SK-N-SH treated with all-trans-retinoic acid at 6 μM for 48 hours (cell line): Measurements from ENCODE around the gene ARSG.

Source experiments
- ATAC-seq: fragments of 200-7000 bp; cut with Tn5 transposase; 3 replicates; pipeline ENCODE4 v1.9.1; 2020; ENCODE audit warnings: mild to moderate bottlenecking, moderate library complexity
- ARNTL ChIP-seq: fragments of 450-650 bp; formaldehyde crosslinking; IDR thresholded peaks from 2 replicates; pipeline ENCODE4 v1.5.0; 2020; ENCODE audit warnings: low read depth, mild to moderate bottlenecking, moderate library complexity, borderline replicate concordance
- BACH2 ChIP-seq: fragments of 250-450 bp; sonication (Bioruptor Pico); IDR thresholded peaks from 2 replicates; pipeline ENCODE4 v1.9.0; 2021; ENCODE audit warnings: mild to moderate bottlenecking, borderline replicate concordance
- CREB5 ChIP-seq: fragments of 250-450 bp; sonication (Bioruptor Pico); IDR thresholded peaks from 2 replicates; pipeline ENCODE4 v1.5.1; 2020; ENCODE audit warnings: low read depth, mild to moderate bottlenecking, moderate library complexity
- CSDC2 ChIP-seq: fragments of 250-450 bp; sonication (Bioruptor Pico); IDR thresholded peaks from 2 replicates; pipeline ENCODE4 v1.5.0; 2020; ENCODE audit warnings: mild to moderate bottlenecking, moderate library complexity
- CSRNP3 ChIP-seq: fragments of 250-450 bp; sonication (Bioruptor Pico); IDR thresholded peaks from 2 replicates; pipeline ENCODE4 v1.5.1; 2021; ENCODE audit warnings: mild to moderate bottlenecking, moderate library complexity
- ESRRG ChIP-seq: fragments of 250-450 bp; sonication (Bioruptor Pico); IDR thresholded peaks from 2 replicates; pipeline ENCODE4 v1.6.1; 2021; ENCODE audit warnings: mild to moderate bottlenecking
- ISL1 ChIP-seq: fragments of 250-450 bp; sonication (Bioruptor Pico); IDR thresholded peaks from 2 replicates; pipeline ENCODE4 v2.1.2; 2022; ENCODE audit warnings: mild to moderate bottlenecking, moderate library complexity
- OSR1 ChIP-seq: fragments of 250-450 bp; sonication (Bioruptor Pico); IDR thresholded peaks from 2 replicates; pipeline ENCODE4 v1.8.0; 2022; ENCODE audit warnings: moderate library complexity, mild to moderate bottlenecking, inconsistent platforms
- PATZ1 ChIP-seq: fragments of 250-450 bp; sonication (Bioruptor Pico); IDR thresholded peaks from 2 replicates; pipeline ENCODE4 v1.8.0; 2020; ENCODE audit warnings: mild to moderate bottlenecking, moderate library complexity, borderline replicate concordance
- POU6F1 ChIP-seq: fragments of 250-450 bp; sonication (Bioruptor Pico); IDR thresholded peaks from 2 replicates; pipeline ENCODE4 v1.8.0; 2021; ENCODE audit warnings: low read depth, mild to moderate bottlenecking, moderate library complexity, borderline replicate concordance
- RARB ChIP-seq: fragments of 250-450 bp; sonication (Bioruptor Pico); IDR thresholded peaks from 2 replicates; pipeline ENCODE4 v1.8.0; 2021; ENCODE audit warnings: mild to moderate bottlenecking, moderate library complexity
- SNAI2 ChIP-seq: fragments of 250-450 bp; sonication (Bioruptor Pico); IDR thresholded peaks from 2 replicates; pipeline ENCODE4 v1.5.0; 2020; ENCODE audit warnings: mild to moderate bottlenecking, moderate library complexity
- TOX ChIP-seq: fragments of 250-450 bp; sonication (Bioruptor Pico); IDR thresholded peaks from 2 replicates; pipeline ENCODE4 v1.8.0; 2021; ENCODE audit warnings: mild to moderate bottlenecking, moderate library complexity, borderline replicate concordance
- TSHZ2 ChIP-seq: fragments of 250-450 bp; sonication (Bioruptor Pico); IDR thresholded peaks from 2 replicates; pipeline ENCODE4 v1.5.0; 2020; ENCODE audit warnings: mild to moderate bottlenecking, moderate library complexity
- ZC3H10 ChIP-seq: fragments of 250-450 bp; sonication (Bioruptor Pico); IDR thresholded peaks from 2 replicates; pipeline ENCODE4 v1.5.1; 2021; ENCODE audit warnings: mild to moderate bottlenecking, moderate library complexity
- ZFP30 ChIP-seq: fragments of 450-650 bp; formaldehyde crosslinking; IDR thresholded peaks from 2 replicates; pipeline ENCODE4 v1.5.0; 2022; ENCODE audit warnings: mild to moderate bottlenecking, moderate library complexity
- ZNF565 ChIP-seq: fragments of 450-650 bp; formaldehyde crosslinking; conservative IDR thresholded peaks from 2 replicates; pipeline ENCODE4 v1.5.0; 2020; ENCODE audit warnings: low read depth, mild to moderate bottlenecking, moderate library complexity
- ZNF70 ChIP-seq: fragments of 450-650 bp; formaldehyde crosslinking; IDR thresholded peaks from 2 replicates; pipeline ENCODE4 v1.5.0; 2020; ENCODE audit warnings: mild to moderate bottlenecking, moderate library complexity
- ZNF8 ChIP-seq: fragments of 450-650 bp; formaldehyde crosslinking; IDR thresholded peaks from 2 replicates; pipeline ENCODE4 v1.5.0; 2020; ENCODE audit warnings: mild to moderate bottlenecking, moderate library complexity

ARSG gene

GRCh38 chr17:68384941-68385340 lies 93.6 kb downstream of the ARSG start:
- TF ChIP-seq SNAI2 (CRISPR knock-in tag) (no peak), RARB (CRISPR knock-in tag) (no peak), ZNF70 (CRISPR knock-in tag) (no peak), ESRRG (CRISPR knock-in tag) (no peak), PATZ1 (CRISPR knock-in tag) (no peak), ZNF8 (CRISPR knock-in tag) (no peak), CSDC2 (no peak), CREB5 (CRISPR knock-in tag) (no peak), ARNTL (CRISPR knock-in tag) (no peak), OSR1 (CRISPR knock-in tag) (no peak), ZFP30 (CRISPR knock-in tag) (no peak), TOX (no peak)
- TF ChIP-seq, all 23 proteins: peak for 0
- no peak for ATAC-seq

- no peak for ATAC-seq
- no peak for TF ChIP-seq ISL1 (CRISPR knock-in tag)
- no peak for TF ChIP-seq ZNF8 (CRISPR knock-in tag)
- TF ChIP-seq CSRNP3 (CRISPR knock-in tag) = no peak
- TF ChIP-seq ZC3H10 (CRISPR knock-in tag) = no peak
- no peak for TF ChIP-seq BACH2
- TF ChIP-seq POU6F1 (CRISPR knock-in tag) = no peak
- TF ChIP-seq ZNF565 (CRISPR knock-in tag) = no peak
- no peak for TF ChIP-seq PATZ1 (CRISPR knock-in tag)
- TF ChIP-seq TSHZ2 (CRISPR knock-in tag) = no peak
- no peak for TF ChIP-seq ZNF70 (CRISPR knock-in tag)
- TF ChIP-seq ZFP30 (CRISPR knock-in tag) = no peak
- TF ChIP-seq ESRRG (CRISPR knock-in tag) = no peak
- TF ChIP-seq RARB (CRISPR knock-in tag) = no peak
Observed at GRCh38 chr17:68385490-68386215, 94.4 kb downstream of the ARSG start.
